Measurements from ENCODE around the gene CPEB4. TPM values are rescaled to one million over a fixed set of nuclear protein-coding genes. Genes with fewer than 3 reads are reported as not detected.

Gene CPEB4
- total and polyA plus RNA-seq, 2 experiments from 2014 or later = 5.9 to 10.2 TPM

GRCh38 chr5:173954671-173955521, 66.7 kb downstream of the CPEB4 start:
- peaks cover 3% of the 10 kb centered on the region for H3K27me3 Mint-ChIP-seq (ENCODE audit: insufficient read depth, low read depth, poor library complexity)
- H3K27ac Mint-ChIP-seq = no peak overlapping the region
- no peaks in the 10 kb centered on the region for H3K9me3 Mint-ChIP-seq
- Histone ChIP-seq H3K4me1 (ENCODE audit: insufficient read depth) (no peaks in the 10 kb centered on the region), H3K9me2 (ENCODE audit: insufficient read depth) (no peaks in the 10 kb centered on the region), H2AFZ (no peak overlapping the region), H3K27me3 (ENCODE audit: insufficient read depth) (no peaks in the 10 kb centered on the region), H3K27ac (ENCODE audit: low read depth) (no peak overlapping the region), H3F3A (replicated peaks; ENCODE audit: low read depth) (no peaks in the 10 kb centered on the region), H3K36me3 (ENCODE audit: insufficient read depth) (peaks cover 3% of the 10 kb centered on the region; the same call in 1 of the 2 replicates), H3K4me2 (no peak overlapping the region), H3K4me3 (no peak overlapping the region), H3K79me2 (replicated peaks; ENCODE audit: insufficient read depth) (no peaks in the 10 kb centered on the region), H4K20me1 (replicated peaks; ENCODE audit: insufficient read depth) (no peaks in the 10 kb centered on the region)
- H3K4me3 Mint-ChIP-seq = no peak overlapping the region
- TF ChIP-seq JUNB (IDR thresholded peaks at IDR 0.05; ENCODE audit: unreplicated experiment) (no peak), CREB1 (CRISPR knock-in tag; IDR thresholded peaks at IDR 0.05; ENCODE audit: low read depth) (no peak), ETS1 (IDR thresholded peaks at IDR 0.05) (no peak), ZNF114 (CRISPR knock-in tag; IDR thresholded peaks at IDR 0.05) (no peak), EZH2 (IDR thresholded peaks at IDR 0.05; ENCODE audit: low read depth, unreplicated experiment) (no peak), POLR2AphosphoS5 (IDR thresholded peaks at IDR 0.05; ENCODE audit: low read depth) (no peak), REST (IDR thresholded peaks at IDR 0.05; ENCODE audit: unreplicated experiment) (no peak), STAT1 (IDR thresholded peaks at IDR 0.05; ENCODE audit: unreplicated experiment) (no peak), ZNF462 (CRISPR knock-in tag; IDR thresholded peaks at IDR 0.05) (no peak), ZNF331 (CRISPR knock-in tag; IDR thresholded peaks at IDR 0.05; ENCODE audit: low read depth) (no peak), CTCF (conservative IDR thresholded peaks at IDR 0.05; ENCODE audit: low read depth in 2 of 2) (no peak), NANOG (IDR thresholded peaks at IDR 0.05; ENCODE audit: borderline replicate concordance) (no peak), EZH2phosphoT487 (IDR thresholded peaks at IDR 0.05; ENCODE audit: unreplicated experiment) (no peak)
- H3K4me1 Mint-ChIP-seq = peaks cover 4% of the 10 kb centered on the region; the same call in 2 of the 3 replicates
- peaks cover 29% of the 10 kb centered on the region for H3K36me3 Mint-ChIP-seq (ENCODE audit: low read depth)
- DNase-seq (ENCODE audit: low spot score) (no peak), ATAC-seq (no peak)
